Vagina (tissue), 2 donors: Measurements from ENCODE around the gene CEMIP. TPM values are rescaled to one million over a fixed set of nuclear protein-coding genes. Genes with fewer than 3 reads are reported as not detected.

ENCODE experiments used
- DNase-seq, 2 donors: peaks; one replicate each; pipeline ENCODE4 v3.0.0-alpha.2; 2017; ENCODE audit errors: extremely low spot score in 2 of 2
- H3K27ac ChIP-seq: fragments of 200-600 bp; sonication (generic); one replicate; pipeline ENCODE4 v1.5.1; 2019
- H3K27me3 ChIP-seq: fragments of 200-600 bp; sonication (generic); one replicate; pipeline ENCODE4 v1.5.1; 2019
- H3K36me3 ChIP-seq, 2 donors: fragments of 200-600 bp; sonication (generic); one replicate each; pipeline ENCODE4 v1.5.1; 2017 to 2019
- H3K4me1 ChIP-seq: fragments of 200-600 bp; sonication (generic); one replicate; pipeline ENCODE4 v1.5.1; 2019
- H3K4me3 ChIP-seq, 2 donors: fragments of 200-600 bp; sonication (generic); 1 replicate in 1 of 2; 2 replicates in 1 of 2; pipeline ENCODE4 v1.5.1; 2016 to 2019
- H3K9me3 ChIP-seq: fragments of 200-600 bp; sonication (generic); one replicate; pipeline ENCODE4 v1.5.1; 2019
- CTCF ChIP-seq, 3 experiments: fragments of 450-650 bp in 2 of 3; fragments of 200-600 bp in 1 of 3; sonication (generic) in 1 of 3; IDR thresholded peaks; one replicate each; pipeline ENCODE4 v1.5.1; 2017 to 2019; ENCODE audit warnings: antibody characterized with exemption in 3 of 3, mild to moderate bottlenecking in 2 of 3, moderate library complexity in 2 of 3
- POLR2A ChIP-seq, 2 donors: fragments of 450-650 bp; IDR thresholded peaks; one replicate each; pipeline ENCODE4 v1.6.1; 2017; ENCODE audit warnings: antibody characterized with exemption in 2 of 2, mild to moderate bottlenecking in 2 of 2, moderate library complexity in 2 of 2
- POLR2AphosphoS5 ChIP-seq, 2 donors: sonication (generic); formaldehyde crosslinking; IDR thresholded peaks; one replicate each; pipeline ENCODE4 v1.9.0; 2017; ENCODE audit warnings: antibody characterized with exemption in 2 of 2, mild to moderate bottlenecking in 2 of 2, low read depth in 1 of 2; ENCODE audit not compliant: insufficient read depth in 1 of 2
- intact Hi-C: fragments of 100-400 bp; cut with DNase I; formaldehyde crosslinking; loops from one replicate; pipeline ENCODE4 v1.15.1; 2023
- total RNA-seq: library from RNA; depleted of rRNA; stranded (reverse); fragments of >200 nt; gene quantifications from one replicate; pipeline ENCODE4 v1.2.3, GENCODE V29; 2016

CEMIP gene
- total RNA-seq, 1 donor from 2014 or later: 0.74 TPM

- no peak for DNase-seq
- Histone ChIP-seq H3K36me3 (no peaks in the 10 kb centered on the region), H3K4me1 (peaks cover 17% of the 10 kb centered on the region), H3K4me3 (no peak overlapping the region), H3K9me3 (no peaks in the 10 kb centered on the region), H3K27ac (peak overlapping the region; percentile 7), H3K27me3 (no peaks in the 10 kb centered on the region)
- TF ChIP-seq POLR2AphosphoS5 (IDR thresholded peaks at IDR 0.05; ENCODE audit: insufficient read depth in 1 of 2, low read depth in 1 of 2) (no peak), CTCF (IDR thresholded peaks at IDR 0.05) (no peak), POLR2A (IDR thresholded peaks at IDR 0.05) (no peak)
- intact Hi-C loops: no loop called here
Measured at GRCh38 chr15:80870893-80871292, 91.7 kb downstream of the CEMIP start.

- H3K9me3 ChIP-seq: no peaks in the 10 kb centered on the region
- DNase-seq: no peak
- peaks cover 24% of the 10 kb centered on the region for H3K4me1 ChIP-seq
- no peak for TF ChIP-seq CTCF (IDR thresholded peaks at IDR 0.05)
- TF ChIP-seq POLR2A (IDR thresholded peaks at IDR 0.05): no peak
- TF ChIP-seq POLR2AphosphoS5 (IDR thresholded peaks at IDR 0.05; ENCODE audit: insufficient read depth in 1 of 2, low read depth in 1 of 2): no peak
- H3K27ac ChIP-seq: no peak overlapping the region
- intact Hi-C loops: no loop called here
- H3K4me3 ChIP-seq: no peak overlapping the region
- H3K36me3 ChIP-seq: no peaks in the 10 kb centered on the region
- H3K27me3 ChIP-seq: no peaks in the 10 kb centered on the region
Measured at GRCh38 chr15:80871858-80872257, 92.7 kb downstream of the CEMIP start.

- Histone ChIP-seq H3K27me3 (no peaks in the 10 kb centered on the region), H3K9me3 (no peaks in the 10 kb centered on the region), H3K36me3 (no peaks in the 10 kb centered on the region), H3K27ac (no peak overlapping the region), H3K4me1 (peaks cover 24% of the 10 kb centered on the region), H3K4me3 (no peak overlapping the region)
- intact Hi-C loops: no loop called here
- no peak for TF ChIP-seq CTCF (IDR thresholded peaks at IDR 0.05)
- TF ChIP-seq POLR2A (IDR thresholded peaks at IDR 0.05): no peak
- no peak for TF ChIP-seq POLR2AphosphoS5 (IDR thresholded peaks at IDR 0.05; ENCODE audit: insufficient read depth in 1 of 2, low read depth in 1 of 2)
- DNase-seq: no peak
Measured at GRCh38 chr15:80873366-80873952, 94.3 kb downstream of the CEMIP start.

- H3K27ac ChIP-seq: no peak overlapping the region
- H3K4me3 ChIP-seq: no peak overlapping the region
- H3K4me1 ChIP-seq: peaks cover 14% of the 10 kb centered on the region
- H3K9me3 ChIP-seq: no peaks in the 10 kb centered on the region
- no peaks in the 10 kb centered on the region for H3K27me3 ChIP-seq
- intact Hi-C loops: no loop called here
- DNase-seq: no peak
- TF ChIP-seq POLR2AphosphoS5 (IDR thresholded peaks at IDR 0.05; ENCODE audit: insufficient read depth in 1 of 2, low read depth in 1 of 2) (no peak), CTCF (IDR thresholded peaks at IDR 0.05) (no peak), POLR2A (IDR thresholded peaks at IDR 0.05) (no peak)
- H3K36me3 ChIP-seq: no peaks in the 10 kb centered on the region
Measured at GRCh38 chr15:80875568-80876347, 96.6 kb downstream of the CEMIP start.

GRCh38 chr15:80876348-80876674 lies 97.1 kb downstream of the CEMIP start:
- TF ChIP-seq POLR2AphosphoS5 (IDR thresholded peaks at IDR 0.05; ENCODE audit: insufficient read depth in 1 of 2, low read depth in 1 of 2): no peak
- no peak for TF ChIP-seq CTCF (IDR thresholded peaks at IDR 0.05)
- no peak for TF ChIP-seq POLR2A (IDR thresholded peaks at IDR 0.05)
- Histone ChIP-seq H3K27me3 (no peaks in the 10 kb centered on the region), H3K9me3 (no peaks in the 10 kb centered on the region), H3K27ac (no peak overlapping the region), H3K4me1 (peaks cover 14% of the 10 kb centered on the region), H3K36me3 (no peaks in the 10 kb centered on the region), H3K4me3 (no peak overlapping the region)
- intact Hi-C loops: no loop called here
- DNase-seq: no peak
